AML-193 (cell line): Measurements from ENCODE around the gene TADA2A.
"Not testable (repeated sequence)": the region's sequence is repeated elsewhere in the genome, so short reads cannot be mapped to it uniquely, and the experiment has no call there.

Experiments used
- DNase-seq, 2 experiments: peaks; one replicate each; lab custom pipeline; 2025; lab: John Stamatoyannopoulos, UW

Gene TADA2A

GRCh38 chr17:37493249-37494027, 86.8 kb downstream of the TADA2A start:
- DNase-seq, result no peak

- no peak for DNase-seq
Measured at GRCh38 chr17:37494401-37494831, 87.7 kb downstream of the TADA2A start.

GRCh38 chr17:37494971-37495370, 88.3 kb downstream of the TADA2A start:
- DNase-seq, result no peak

GRCh38 chr17:37500378-37500777, 93.7 kb downstream of the TADA2A start:
- no peak for DNase-seq

GRCh38 chr17:37502009-37502936, 95.6 kb downstream of the TADA2A start:
- no peak for DNase-seq

GRCh38 chr17:37503148-37503547, 96.5 kb downstream of the TADA2A start:
- DNase-seq, result no peak

- DNase-seq, result no peak
Measured at GRCh38 chr17:37505333-37505732, 98.6 kb downstream of the TADA2A start.

GRCh38 chr17:37506678-37507077, 100.0 kb downstream of the TADA2A start:
- peak; percentile 13 to 24 for DNase-seq

GRCh38 chr17:37507111-37507510, 100.4 kb downstream of the TADA2A start:
- no peak for DNase-seq

- no peak for DNase-seq
Measured at GRCh38 chr17:37510056-37510455, 103.4 kb downstream of the TADA2A start.

- DNase-seq, result not testable (repeated sequence)
Measured at GRCh38 chr17:37511642-37512041, 105.0 kb downstream of the TADA2A start.

GRCh38 chr17:37512442-37513068, 105.9 kb downstream of the TADA2A start:
- no peak for DNase-seq

- DNase-seq, result no peak
Measured at GRCh38 chr17:37513711-37514110, 107.0 kb downstream of the TADA2A start.

- no peak for DNase-seq
Measured at GRCh38 chr17:37516127-37516571, 109.5 kb downstream of the TADA2A start.

GRCh38 chr17:37517881-37518280, 111.2 kb downstream of the TADA2A start:
- DNase-seq, result no peak

- DNase-seq, result no peak
Measured at GRCh38 chr17:37518826-37519225, 112.1 kb downstream of the TADA2A start.

GRCh38 chr17:37519251-37519985, 112.7 kb downstream of the TADA2A start:
- no peak for DNase-seq

GRCh38 chr17:37520174-37520573, 113.5 kb downstream of the TADA2A start:
- DNase-seq, result no peak

- no peak for DNase-seq
Measured at GRCh38 chr17:37521821-37522220, 115.1 kb downstream of the TADA2A start.

- no peak for DNase-seq
Measured at GRCh38 chr17:37523715-37524219, 117.1 kb downstream of the TADA2A start.

GRCh38 chr17:37527249-37527851, 120.7 kb downstream of the TADA2A start:
- DNase-seq, result peak; percentile 58 to 74
